ENCODE data around the gene PAQR4. TPM values are rescaled to one million over a fixed set of nuclear protein-coding genes. Genes with fewer than 3 reads are reported as not detected.
"Not testable (repeated sequence)": the region's sequence is repeated elsewhere in the genome, so short reads cannot be mapped to it uniquely, and the experiment has no call there.

PAQR4 gene
- polyA plus RNA-seq, 3 donors, result 6.3 to 14.2 (median 8.9) TPM

GRCh38 chr16:2939968-2940367 lies 29.2 kb upstream of the PAQR4 start:
- no peak overlapping the region for H2AFZ ChIP-seq (ENCODE audit: insufficient read depth, low read depth, low read length, poor library complexity, severe bottlenecking)
- no peak overlapping the region for H3K4me2 ChIP-seq (replicated peaks; ENCODE audit: extremely low read depth, low read length, poor library complexity, severe bottlenecking)
- WGBS (ENCODE audit: insufficient coverage), result 86% methylated on average over 1 of the region's 2 CpGs
- TF ChIP-seq, protein P1, sequence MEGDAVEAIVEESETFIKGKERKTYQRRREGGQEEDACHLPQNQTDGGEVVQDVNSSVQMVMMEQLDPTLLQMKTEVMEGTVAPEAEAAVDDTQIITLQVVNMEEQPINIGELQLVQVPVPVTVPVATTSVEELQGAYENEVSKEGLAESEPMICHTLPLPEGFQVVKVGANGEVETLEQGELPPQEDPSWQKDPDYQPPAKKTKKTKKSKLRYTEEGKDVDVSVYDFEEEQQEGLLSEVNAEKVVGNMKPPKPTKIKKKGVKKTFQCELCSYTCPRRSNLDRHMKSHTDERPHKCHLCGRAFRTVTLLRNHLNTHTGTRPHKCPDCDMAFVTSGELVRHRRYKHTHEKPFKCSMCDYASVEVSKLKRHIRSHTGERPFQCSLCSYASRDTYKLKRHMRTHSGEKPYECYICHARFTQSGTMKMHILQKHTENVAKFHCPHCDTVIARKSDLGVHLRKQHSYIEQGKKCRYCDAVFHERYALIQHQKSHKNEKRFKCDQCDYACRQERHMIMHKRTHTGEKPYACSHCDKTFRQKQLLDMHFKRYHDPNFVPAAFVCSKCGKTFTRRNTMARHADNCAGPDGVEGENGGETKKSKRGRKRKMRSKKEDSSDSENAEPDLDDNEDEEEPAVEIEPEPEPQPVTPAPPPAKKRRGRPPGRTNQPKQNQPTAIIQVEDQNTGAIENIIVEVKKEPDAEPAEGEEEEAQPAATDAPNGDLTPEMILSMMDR (IDR thresholded peaks at IDR 0.05), result no peak
- no peak overlapping the region for H3K27ac ChIP-seq (ENCODE audit: low read depth in 1 of 2, low read length in 2 of 2)
- Mint-ChIP-seq H3K9me3 (no peaks in the 10 kb centered on the region), H3K36me3 (peaks cover 60 to 85% of the 10 kb centered on the region in 2 donors), H3K4me1 (no peaks in the 10 kb centered on the region), H3K4me3 (no peak overlapping the region), H3K27ac (peak overlapping the region in 1 of 7 donors; percentile 74), H3K27me3 (ENCODE audit: low read depth in 3 of 3) (peaks cover 0 to 2% (median 0%) of the 10 kb centered on the region in 3 donors)
- H3K9me3 ChIP-seq (replicated peaks in 1 of 2; ENCODE audit: control insufficient read depth in 1 of 2, insufficient read depth in 1 of 2, low read length in 2 of 2), result no peaks in the 10 kb centered on the region
- DNase-seq, result no peak
- H3K79me2 ChIP-seq (ENCODE audit: insufficient read depth, low read length), result no peaks in the 10 kb centered on the region
- intact Hi-C loops (cut with micrococcal nuclease), result no loop called here
- no peak overlapping the region for H3K4me3 ChIP-seq (replicated peaks in 1 of 3; ENCODE audit: low read depth in 2 of 3, low read length in 3 of 3)
- H3K9ac ChIP-seq (ENCODE audit: insufficient read depth, low read length, poor library complexity, severe bottlenecking), result no peak overlapping the region
- no peaks in the 10 kb centered on the region for H4K20me1 ChIP-seq (ENCODE audit: insufficient read depth, low read length)
- no peaks in the 10 kb centered on the region for H3K4me1 ChIP-seq (ENCODE audit: control insufficient read depth in 1 of 2, insufficient read depth in 2 of 2, low read length in 2 of 2)
- H3K27me3 ChIP-seq (ENCODE audit: control insufficient read depth in 2 of 2, insufficient read depth in 2 of 2, low read length in 2 of 2), result no peaks in the 10 kb centered on the region
- peaks cover 56 to 88% of the 10 kb centered on the region in 2 donors for H3K36me3 ChIP-seq (replicated peaks in 1 of 2; ENCODE audit: control insufficient read depth in 1 of 2, insufficient read depth in 2 of 2, low read length in 2 of 2)

DNA sequence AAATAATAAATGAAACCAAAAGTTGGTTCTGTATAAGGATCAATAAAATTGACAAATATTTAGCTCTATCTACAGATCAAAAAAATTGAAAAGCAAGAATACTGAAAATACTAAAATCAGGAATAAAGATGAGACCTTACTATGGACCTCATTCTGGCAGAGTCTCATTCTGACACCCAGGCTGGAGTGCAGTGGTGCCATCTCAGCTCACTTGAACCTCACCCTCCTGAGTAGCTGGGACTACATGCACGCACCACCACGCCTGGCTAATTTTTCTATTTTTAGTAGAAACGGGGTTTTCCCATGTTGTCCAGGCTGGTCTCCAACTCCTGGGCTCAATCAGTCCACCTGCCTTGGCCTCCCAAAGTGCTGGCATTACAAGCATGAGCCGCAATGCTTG lies 27.1 kb upstream of the PAQR4 start:
- intact Hi-C loops (cut with micrococcal nuclease), result no loop called here
- Mint-ChIP-seq H3K4me1 (no peaks in the 10 kb centered on the region), H3K27ac (no peak overlapping the region), H3K36me3 (peaks cover 50 to 75% of the 10 kb centered on the region in 2 donors), H3K27me3 (ENCODE audit: low read depth in 3 of 3) (no peaks in the 10 kb centered on the region), H3K4me3 (no peak overlapping the region), H3K9me3 (no peaks in the 10 kb centered on the region)
- no peak for DNase-seq
- no peaks in the 10 kb centered on the region for H3K27me3 ChIP-seq (ENCODE audit: control insufficient read depth in 2 of 2, insufficient read depth in 2 of 2, low read length in 2 of 2)
- TF ChIP-seq, protein P1 (IDR thresholded peaks at IDR 0.05), result no peak
- no peak overlapping the region for H3K4me2 ChIP-seq (replicated peaks; ENCODE audit: extremely low read depth, low read length, poor library complexity, severe bottlenecking)
- H3K9me3 ChIP-seq (replicated peaks in 1 of 2; ENCODE audit: control insufficient read depth in 1 of 2, insufficient read depth in 1 of 2, low read length in 2 of 2), result no peaks in the 10 kb centered on the region
- H3K79me2 ChIP-seq (ENCODE audit: insufficient read depth, low read length), result no peaks in the 10 kb centered on the region
- H3K9ac ChIP-seq (ENCODE audit: insufficient read depth, low read length, poor library complexity, severe bottlenecking), result no peak overlapping the region
- no peak overlapping the region for H2AFZ ChIP-seq (ENCODE audit: insufficient read depth, low read depth, low read length, poor library complexity, severe bottlenecking)
- 93% methylated on average over 4 of the region's 4 CpGs for WGBS (ENCODE audit: insufficient coverage)
- peaks cover 41 to 68% of the 10 kb centered on the region in 2 donors for H3K36me3 ChIP-seq (replicated peaks in 1 of 2; ENCODE audit: control insufficient read depth in 1 of 2, insufficient read depth in 2 of 2, low read length in 2 of 2)
- no peak overlapping the region for H3K4me3 ChIP-seq (replicated peaks in 1 of 3; ENCODE audit: low read depth in 2 of 3, low read length in 3 of 3)
- no peaks in the 10 kb centered on the region for H3K4me1 ChIP-seq (ENCODE audit: control insufficient read depth in 1 of 2, insufficient read depth in 2 of 2, low read length in 2 of 2)
- no peaks in the 10 kb centered on the region for H4K20me1 ChIP-seq (ENCODE audit: insufficient read depth, low read length)
- H3K27ac ChIP-seq (ENCODE audit: low read depth in 1 of 2, low read length in 2 of 2), result no peak overlapping the region

DNA sequence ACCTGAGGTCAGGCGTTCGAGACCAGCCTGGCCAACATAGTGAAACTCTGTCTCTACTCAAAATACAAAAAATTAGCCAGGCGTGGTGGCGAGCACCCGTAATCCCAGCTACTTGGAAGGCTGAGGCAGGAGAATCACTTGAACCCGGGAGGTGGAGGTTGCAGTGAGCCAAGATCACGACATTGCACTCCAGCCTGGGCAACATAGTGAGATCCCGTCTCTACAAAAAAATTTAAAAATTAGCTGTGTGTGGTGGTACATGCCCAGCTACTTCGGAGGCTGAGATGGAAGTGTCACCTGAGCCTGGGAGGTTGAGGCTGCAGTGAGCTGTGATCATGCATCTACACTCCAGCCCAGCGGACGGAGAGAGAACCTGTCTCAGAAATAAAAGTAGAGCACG lies 25.4 kb upstream of the PAQR4 start:
- H3K9me3 Mint-ChIP-seq; H3K4me3 ChIP-seq (replicated peaks in 1 of 3; ENCODE audit: low read depth in 2 of 3, low read length in 3 of 3); H3K9ac ChIP-seq (ENCODE audit: insufficient read depth, low read length, poor library complexity, severe bottlenecking); H2AFZ ChIP-seq (ENCODE audit: insufficient read depth, low read depth, low read length, poor library complexity, severe bottlenecking); DNase-seq; H3K79me2 ChIP-seq (ENCODE audit: insufficient read depth, low read length); H4K20me1 ChIP-seq (ENCODE audit: insufficient read depth, low read length); H3K4me3 Mint-ChIP-seq; H3K4me2 ChIP-seq (replicated peaks; ENCODE audit: extremely low read depth, low read length, poor library complexity, severe bottlenecking); intact Hi-C loops (cut with micrococcal nuclease); H3K4me1 ChIP-seq (ENCODE audit: control insufficient read depth in 1 of 2, insufficient read depth in 2 of 2, low read length in 2 of 2); H3K27me3 ChIP-seq (ENCODE audit: control insufficient read depth in 2 of 2, insufficient read depth in 2 of 2, low read length in 2 of 2); H3K27me3 Mint-ChIP-seq (ENCODE audit: low read depth in 3 of 3); H3K9me3 ChIP-seq (replicated peaks in 1 of 2; ENCODE audit: control insufficient read depth in 1 of 2, insufficient read depth in 1 of 2, low read length in 2 of 2); H3K4me1 Mint-ChIP-seq; H3K27ac ChIP-seq (ENCODE audit: low read depth in 1 of 2, low read length in 2 of 2): not testable (repeated sequence)
- peaks cover 29 to 55% of the 10 kb centered on the region in 2 donors for H3K36me3 ChIP-seq (replicated peaks in 1 of 2; ENCODE audit: control insufficient read depth in 1 of 2, insufficient read depth in 2 of 2, low read length in 2 of 2)
- peaks cover 46 to 63% of the 10 kb centered on the region in 2 donors for H3K36me3 Mint-ChIP-seq
- peak overlapping the region in 1 of 7 donors; percentile 31 for H3K27ac Mint-ChIP-seq
- WGBS (ENCODE audit: insufficient coverage), result 86% methylated on average over 11 of the region's 12 CpGs
